Kidney capillary endothelial cell (primary cell): ENCODE results near the gene CRYBB2.
"Not testable (repeated sequence)": the region's sequence is repeated elsewhere in the genome, so short reads cannot be mapped to it uniquely, and the experiment has no call there.

ENCODE experiments used
- DNase-seq: peaks from one replicate; pipeline ENCODE4 v3.0.0-alpha.2; 2018; ENCODE audit warnings: low spot score

The CRYBB2 gene, protein sequence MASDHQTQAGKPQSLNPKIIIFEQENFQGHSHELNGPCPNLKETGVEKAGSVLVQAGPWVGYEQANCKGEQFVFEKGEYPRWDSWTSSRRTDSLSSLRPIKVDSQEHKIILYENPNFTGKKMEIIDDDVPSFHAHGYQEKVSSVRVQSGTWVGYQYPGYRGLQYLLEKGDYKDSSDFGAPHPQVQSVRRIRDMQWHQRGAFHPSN

DNA sequence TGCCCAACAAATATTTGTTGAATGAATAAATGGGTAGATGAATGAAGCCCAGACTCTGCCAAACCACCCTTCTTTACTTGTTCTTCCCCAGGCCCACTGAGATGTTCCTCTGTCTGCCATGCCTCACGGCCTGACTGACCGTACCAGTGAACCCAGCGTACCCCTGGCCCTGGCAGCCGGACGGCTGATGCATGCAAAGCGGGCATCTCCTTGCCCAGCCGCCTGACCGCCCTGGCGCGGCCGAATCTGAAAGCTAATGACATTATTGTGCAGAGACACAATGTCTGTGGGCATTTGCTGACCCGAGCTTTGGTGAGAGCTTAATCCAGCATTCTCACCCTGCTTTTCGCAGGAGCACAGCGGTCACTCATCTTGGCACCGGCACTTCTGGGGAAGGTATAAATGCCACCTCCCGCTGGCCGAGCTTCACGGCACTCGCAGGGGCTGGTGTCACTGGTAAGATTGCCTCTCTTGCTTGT is at the start of gene CRYBB2:
Gene CRYBB2 (plus strand): TSS at position 429 of the 479 bp plus-strand sequence. CDS start 1,791 bp downstream, outside the sequence.
- no peak for DNase-seq

DNA sequence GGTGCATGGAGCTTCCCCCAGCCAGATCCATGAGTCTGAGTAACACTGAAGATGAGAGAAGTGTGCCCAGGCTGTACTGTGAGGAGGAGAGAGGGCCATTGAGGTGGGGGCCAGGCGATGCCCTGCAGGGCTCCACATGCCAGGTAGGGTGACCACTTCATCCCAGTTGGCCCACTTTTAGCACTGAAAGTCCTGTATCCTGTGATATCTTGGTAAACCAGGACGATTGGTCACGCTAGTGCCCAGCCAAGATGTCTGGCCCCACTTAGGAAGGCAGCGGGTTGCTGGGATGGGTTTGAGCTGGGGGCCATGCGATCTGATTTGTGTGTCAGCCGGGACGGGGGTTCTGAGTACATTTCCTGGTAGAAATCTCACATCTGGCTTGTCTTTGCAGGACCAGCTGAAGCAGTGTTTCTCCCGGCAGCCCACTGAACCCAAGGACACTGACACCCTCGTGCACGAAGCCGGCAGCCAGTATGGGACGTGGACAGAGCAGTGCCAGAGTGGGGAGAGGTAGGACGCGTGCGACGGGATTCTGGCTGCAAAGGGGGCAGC is 48.9 kb upstream of the CRYBB2 start:
- no peak for DNase-seq

DNA sequence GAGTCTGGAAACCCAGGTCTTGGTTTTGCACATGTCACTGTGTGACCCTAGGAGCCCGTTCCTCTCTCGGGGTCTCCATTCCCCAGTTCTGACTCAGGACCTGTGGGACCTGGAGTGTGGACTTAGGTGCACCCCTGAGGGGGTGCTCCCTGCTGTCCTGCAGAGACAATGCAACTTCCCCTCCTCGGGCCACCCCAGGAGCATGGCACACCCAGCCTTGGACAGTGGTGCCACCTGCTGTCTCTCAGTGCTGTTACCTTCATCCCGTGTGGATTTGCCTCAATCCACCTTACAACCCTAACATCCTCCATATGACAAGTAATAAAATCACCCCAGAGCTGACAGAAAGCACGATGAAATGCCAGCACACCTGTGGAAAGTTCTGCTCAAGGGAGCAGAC is 47.3 kb upstream of the CRYBB2 start:
- no peak for DNase-seq

DNA sequence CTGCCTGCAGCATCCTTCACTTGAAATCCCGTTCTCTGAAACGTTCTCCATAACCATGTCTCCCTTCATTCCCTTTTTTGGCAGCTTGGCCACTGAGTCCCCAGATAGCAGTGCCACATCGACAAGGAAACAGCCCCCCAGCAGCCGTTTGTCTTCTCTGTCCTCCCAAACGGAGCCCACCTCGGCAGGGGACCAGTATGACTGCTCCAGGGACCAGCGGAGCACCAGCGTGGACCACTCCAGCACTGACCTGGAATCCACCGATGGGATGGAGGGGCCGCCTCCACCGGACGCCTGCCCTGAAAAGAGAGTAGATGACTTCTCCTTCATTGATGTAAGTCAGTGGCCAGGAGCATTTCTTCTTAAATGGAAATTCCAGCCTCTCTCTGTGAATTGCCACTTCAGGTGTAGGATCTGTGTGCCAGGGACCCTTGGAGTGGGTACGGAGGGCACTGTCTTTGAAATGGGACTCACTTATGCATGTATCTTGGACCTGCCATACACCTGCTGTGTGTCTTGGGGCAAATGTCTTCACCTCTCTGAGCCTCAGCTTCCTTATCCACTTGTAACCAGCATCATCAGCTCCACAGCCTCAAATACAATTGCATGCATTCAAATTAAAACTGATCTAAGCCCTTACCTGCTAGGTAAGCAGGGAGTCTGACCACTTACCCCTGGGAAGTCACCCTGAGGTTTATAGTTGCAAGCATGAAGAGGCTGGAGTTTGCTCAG is 45.1 kb upstream of the CRYBB2 start:
- no peak for DNase-seq

DNA sequence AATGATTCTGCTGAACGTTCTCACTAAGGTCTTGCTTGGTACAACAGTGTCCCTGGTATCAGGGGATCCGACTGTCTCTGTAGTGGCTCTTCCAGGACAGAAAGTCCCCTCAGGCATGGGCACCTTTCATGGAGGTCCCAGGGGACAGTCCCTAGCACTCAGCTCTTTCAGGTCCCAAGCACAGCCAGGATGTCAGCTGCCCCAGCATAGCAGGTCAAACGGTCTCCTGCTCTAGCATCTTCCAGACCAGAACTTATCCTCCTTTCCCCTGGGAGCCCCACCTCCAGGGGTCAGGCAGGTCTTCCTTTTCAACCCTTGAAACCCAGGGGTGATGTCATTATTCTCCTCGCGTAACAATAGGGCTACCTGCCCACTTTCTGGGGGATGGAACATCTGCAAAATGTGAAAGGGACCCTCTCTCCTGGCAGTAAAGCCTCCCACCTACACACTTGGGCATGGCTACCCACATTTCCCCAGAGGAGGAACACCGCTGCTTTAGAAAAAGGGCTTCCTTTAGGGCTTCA is 44.5 kb upstream of the CRYBB2 start:
- DNase-seq = no peak

DNA sequence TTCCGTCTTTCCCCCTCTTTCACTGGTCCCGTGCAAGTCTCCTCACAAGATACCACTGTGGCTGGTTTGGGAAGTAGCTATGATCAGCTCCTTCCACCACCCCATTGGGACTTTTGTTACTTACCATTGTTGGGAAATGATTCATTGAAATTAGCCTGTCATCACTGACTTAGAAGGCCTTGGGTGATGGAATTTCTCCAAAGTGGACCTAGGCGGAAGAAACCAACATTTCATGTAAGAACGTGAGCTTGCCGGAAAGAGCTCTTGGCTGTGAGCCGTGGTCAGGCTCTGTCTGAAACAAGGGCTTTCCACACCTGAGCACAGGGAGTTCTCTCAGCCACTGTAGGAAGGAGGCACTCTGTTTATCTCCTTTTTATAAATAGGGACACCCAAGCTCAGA is 43.3 kb upstream of the CRYBB2 start:
- DNase-seq = peak; percentile 6

DNA sequence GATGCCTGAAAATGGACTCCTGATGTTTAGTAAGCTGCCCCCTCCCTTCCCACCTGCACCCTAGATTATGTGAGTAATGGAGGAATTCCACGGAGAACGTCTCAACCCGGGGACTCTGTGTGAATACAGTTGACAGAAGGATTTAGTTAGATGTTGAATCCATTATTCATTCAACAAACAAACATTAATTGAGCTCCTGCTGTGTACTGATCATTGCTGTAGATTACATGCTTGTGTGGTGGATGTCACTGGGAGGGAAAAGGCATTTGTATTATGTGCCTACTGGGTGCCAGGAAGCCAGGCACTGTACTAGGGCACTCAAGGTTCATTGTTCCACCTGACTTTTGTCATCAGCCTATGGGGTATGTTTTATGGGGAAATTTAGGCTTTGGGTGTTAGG is 42.6 kb upstream of the CRYBB2 start:
- DNase-seq = no peak

DNA sequence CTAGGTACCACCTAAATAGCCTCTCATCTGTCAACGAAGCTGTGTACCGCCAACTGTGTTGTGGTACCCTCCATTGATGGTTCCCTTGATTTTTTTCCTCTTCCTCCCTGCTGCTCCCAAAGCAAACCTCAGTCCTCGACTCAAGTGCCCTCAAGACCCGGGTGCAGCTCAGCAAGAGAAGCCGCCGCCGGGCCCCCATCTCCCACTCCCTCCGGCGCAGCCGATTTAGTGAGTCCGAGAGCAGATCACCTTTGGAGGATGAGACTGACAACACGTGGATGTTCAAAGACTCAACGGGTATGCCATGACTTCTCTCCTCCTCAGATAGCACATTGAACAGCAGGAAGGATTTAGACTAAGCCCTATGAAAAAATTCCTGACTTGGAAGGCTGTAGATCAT is 42.2 kb upstream of the CRYBB2 start:
- DNase-seq = no peak

DNA sequence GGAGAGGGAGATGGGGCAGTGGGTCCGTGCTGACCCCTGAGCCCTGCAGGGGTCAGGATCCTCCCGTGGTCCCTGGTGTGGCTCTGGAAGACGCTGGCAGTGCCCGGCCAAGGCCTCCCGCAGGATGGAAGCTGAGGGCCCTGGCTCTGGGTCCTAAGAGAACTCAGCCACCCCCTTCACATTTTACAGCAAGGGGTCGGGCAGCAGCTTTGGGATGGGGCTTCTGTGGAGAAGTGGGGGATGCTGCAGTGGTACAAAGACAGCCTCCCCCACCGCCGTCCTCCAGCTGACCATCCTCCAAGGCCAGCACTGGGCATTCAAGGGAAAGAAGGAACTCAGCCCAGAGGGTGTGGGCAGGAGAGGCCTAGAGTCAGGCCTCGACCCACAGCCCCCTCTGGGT is 41.5 kb upstream of the CRYBB2 start:
- DNase-seq = no peak

DNA sequence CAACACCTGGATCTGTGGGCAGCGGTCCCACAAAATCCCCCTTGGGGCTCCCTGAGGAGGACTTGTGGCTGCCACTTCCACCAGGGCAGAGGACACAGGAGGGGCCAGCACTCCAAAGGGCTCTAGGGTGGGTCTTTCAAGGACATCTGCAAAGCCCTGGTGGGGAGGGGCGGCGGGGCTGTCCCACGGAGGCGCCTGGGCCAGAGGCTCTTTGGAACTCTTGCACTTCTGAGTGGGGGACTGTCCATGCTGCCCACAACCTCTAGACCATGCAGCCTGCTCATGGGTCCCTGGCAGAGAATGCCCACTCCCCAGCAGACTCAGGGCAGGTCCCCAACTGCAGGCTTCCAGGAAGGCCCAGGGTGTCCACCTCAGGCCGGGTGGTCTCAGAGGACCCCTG is 41.1 kb upstream of the CRYBB2 start:
- not testable (repeated sequence) for DNase-seq

DNA sequence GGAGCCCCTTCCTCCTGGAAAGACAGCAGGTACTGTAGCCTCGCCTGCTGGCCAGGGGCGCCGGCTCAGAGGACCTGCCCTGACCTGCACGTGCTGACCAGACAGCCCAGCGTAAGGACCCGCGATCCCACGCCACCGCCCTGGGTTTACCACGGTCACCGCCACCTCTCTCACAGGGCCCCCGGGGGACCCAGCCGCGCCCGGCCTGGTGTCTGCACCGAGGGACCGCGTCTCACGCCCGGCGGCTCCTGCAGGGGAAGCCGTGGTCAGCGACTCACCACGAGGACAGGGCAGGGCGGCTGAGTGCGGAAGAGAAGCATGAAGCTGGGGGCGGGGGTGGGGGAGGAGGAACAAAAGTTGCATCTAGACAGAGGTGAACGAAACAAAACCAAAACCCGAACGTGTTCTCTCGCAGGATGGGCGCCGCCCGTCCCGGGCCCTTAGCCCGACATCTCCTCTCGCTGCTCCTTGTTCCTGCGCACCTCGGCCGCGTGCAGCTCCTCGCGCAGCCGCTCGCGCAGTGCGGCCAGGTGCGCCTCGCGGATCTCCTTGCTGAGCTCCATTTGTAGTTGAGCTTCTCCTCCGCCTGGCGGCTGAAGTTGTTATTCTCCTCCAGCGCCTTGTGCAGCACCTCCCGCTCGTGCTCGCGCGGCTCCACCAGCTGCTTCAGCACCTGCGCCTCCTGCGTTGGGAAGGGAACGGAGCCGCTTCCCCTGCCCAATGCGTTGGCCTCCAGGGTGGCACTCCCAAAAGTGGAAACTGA is 40.4 kb upstream of the CRYBB2 start:
- not testable (repeated sequence) for DNase-seq

DNA sequence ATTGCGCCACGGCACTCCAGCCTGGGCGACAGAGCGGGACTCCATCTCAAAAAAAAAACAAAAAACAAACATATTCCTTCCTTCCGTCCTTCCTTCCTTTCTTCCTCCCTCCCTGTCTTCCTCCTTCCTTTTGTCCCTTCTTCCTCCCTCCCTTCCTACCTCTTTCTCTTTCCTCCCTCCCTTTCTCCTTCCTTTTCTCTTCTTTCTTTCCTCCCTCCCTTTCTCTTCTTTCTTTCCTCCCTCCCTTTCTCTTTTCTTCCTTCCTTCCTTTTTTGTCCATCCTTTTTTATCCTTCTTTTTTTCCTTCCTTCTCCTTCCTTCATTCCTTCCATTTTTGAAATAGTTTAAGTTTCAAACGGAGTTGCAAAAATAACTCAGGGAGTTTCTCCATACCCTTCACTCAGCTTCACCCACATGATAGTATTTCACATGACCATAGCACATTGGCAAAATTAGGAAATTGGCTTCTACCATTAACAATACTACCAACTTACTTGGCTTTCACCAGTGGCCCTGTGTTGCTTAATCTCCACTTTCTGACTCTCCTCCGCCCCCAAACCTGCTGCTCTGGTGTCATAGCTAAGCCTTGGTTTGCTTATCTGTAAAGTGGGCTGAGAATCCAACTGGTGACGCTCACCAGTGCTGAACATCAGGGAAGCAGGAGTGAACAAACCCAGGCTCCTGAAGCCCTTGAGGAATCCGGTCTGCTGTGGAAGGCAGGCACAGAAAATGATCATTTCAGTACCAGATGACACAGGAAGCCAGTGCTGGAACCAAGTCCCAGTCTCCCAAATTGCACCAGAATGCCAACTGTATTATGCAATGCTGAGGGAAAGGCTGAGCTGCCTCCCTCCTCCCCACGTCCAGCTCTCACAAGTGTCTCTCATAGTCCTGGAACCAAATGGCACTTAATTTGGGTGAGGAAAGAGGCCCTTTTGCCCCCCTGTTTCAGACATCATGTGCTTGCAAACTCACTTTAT is 37.0 kb upstream of the CRYBB2 start:
- DNase-seq = no peak

DNA sequence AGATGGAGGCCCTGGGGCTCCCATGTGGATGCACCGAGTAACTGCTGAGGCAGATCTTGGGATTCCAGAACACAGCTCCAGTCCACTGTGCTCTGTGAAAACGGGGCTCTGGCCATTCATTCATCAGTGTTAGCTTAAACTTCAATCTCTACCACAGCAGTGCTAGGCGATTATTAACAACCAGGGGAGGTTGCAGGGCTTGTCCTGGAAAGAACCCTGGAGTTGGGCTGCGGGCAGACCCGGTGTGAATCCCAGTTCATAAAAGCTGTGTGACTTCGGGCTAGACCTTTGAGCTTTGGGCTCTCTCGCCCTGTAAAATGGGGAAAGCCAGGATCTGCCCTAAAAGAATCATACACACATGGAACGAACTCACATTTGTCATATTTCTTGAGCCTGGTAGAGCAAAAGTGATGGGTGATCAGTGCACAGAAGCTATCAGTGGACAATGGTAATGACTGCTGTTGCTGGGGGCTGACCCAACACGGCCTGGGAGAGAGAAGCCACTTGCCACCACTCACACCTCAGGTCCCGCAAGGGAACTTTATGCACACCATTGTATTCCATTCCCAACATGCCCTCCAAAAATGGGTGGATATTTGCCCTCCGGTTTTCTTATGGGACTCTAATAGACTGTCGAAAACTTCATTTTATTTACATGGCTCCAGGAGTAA is 35.4 kb upstream of the CRYBB2 start:
- no peak for DNase-seq

DNA sequence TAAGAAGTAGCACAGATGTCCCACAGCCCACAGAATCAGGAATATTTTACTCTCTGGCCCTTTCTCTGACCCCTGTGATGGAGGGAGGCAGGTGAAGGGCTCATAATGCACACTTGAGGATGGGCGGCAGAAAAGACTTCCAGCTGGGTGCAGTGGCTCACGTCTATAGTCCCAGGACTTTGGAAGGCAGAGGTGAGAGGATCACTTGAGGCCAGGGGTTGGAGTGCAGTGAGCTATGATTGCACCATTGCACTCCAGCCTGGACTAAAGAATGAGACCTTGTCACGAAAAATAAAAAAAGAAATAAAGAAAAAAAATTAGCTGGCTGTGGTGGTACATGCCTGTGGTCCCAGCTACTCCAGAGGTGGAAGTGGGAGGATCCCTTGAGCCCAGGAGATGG is 33.3 kb upstream of the CRYBB2 start:
- DNase-seq = no peak

DNA sequence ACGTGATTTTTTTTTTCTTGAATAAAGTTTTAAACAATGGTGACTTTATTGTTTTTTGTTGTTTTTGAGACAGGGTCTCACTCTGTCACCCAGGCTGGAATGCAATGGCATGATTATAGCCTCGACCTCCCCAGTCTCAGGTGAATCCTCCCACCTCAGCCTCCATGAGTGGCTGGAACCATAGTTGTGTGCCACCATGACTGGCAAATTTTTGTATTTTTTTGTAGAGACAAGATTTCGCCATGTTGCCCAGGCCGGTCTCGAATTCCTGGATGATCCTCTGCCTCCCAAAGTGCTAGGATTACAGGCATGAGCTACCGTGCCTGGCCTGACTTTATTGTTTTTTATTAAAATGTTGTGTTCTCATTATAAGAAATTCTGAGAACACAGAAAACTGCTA is 32.0 kb upstream of the CRYBB2 start:
- DNase-seq = no peak

DNA sequence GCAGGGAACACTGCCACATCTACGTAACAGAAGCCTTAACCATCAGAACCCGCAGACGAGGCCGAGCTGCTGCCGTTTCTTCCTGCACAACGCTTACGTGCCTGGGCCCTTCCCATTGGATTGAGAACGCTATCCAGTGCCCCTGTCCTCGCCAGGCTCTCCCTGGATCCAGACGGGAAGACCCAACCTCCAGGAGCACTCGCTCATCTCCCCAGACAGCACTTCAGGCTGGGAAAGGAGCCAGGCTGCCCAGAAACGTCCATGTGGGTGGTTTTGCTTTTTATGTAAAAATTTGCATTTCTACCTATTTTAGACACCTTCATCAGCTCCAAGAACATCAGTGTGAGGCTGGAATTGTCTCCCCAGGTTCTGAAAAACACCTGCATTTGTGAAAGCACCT is 27.0 kb upstream of the CRYBB2 start:
- DNase-seq = no peak

DNA sequence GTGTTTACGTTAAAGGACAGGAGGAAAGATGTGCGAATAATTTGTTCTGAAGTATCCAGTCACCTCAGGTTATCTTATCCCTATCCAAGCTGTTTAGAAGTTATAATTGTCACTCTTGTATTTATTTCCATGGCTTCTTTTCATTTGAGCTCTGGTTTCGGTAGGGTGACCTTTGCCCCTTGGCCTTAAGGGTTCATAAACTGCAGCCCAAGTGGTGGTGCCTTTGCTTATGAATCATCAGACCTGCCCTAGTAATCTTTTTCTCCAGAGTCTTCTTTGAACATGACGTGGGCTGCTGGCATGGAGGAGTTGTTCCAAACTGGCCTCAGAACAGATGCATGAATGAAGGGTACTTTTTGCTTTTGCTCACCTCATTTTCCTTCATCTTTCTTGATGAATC is 26.3 kb upstream of the CRYBB2 start:
- DNase-seq = no peak

DNA sequence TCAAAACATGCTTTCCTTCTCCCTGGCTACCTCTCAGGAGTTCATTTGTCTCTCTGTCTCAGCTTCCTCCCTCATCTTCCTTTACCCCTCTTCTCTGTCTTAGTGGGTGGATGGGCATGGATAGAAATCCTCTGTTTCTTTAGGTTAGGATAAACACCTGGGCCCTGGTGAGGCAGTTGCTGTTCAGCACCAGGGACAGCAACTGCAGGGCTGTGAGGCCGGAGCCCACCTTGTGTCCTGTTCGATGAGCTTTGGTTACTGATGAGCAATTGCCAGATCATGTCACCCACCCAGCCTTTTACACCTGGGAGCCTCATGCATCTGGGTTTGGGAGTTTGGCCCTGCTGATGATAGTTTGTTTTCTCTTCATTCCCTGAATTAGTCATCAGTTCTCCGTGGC is 25.9 kb upstream of the CRYBB2 start:
- DNase-seq = no peak

DNA sequence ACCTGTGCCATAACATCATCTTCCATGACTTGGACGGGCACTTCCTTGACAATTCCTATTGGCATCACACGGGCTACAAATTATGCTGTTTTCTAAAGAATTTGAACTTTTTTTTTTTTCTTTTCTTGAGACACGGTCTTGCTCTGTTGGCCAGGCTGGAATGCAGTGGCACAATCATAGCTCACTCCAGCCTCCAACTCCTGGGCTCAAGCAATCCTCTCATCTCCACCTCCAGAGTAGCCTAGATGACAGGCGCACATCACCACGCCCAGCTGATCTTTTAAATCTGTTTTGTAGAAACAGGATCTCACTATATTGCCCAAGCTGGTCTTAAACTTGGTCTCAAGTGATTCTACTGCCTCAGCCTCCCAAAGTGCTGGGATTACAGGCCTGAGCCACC is 23.1 kb upstream of the CRYBB2 start:
- no peak for DNase-seq

DNA sequence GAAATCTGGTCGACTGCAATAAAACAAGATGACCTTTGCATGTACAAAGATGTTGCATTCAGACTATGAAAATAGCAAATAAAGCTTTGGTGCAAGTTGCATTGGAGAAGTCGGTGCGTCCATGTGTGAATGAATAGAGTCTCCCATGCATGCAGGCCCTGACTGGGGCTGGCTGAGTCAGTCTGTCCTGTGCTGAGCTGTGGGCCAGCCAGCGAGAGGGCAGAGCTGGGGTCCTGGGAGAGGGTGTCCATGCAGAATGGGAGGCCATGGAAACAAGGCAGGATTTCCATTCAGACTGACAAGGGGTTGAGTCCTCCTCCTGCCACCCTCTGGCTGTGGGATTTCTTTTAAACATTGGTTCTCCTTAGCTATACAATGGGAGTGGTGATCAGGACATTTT is 22.1 kb upstream of the CRYBB2 start:
- DNase-seq = no peak
